RPMI8226 (cell line): ENCODE measurements around the gene TRIM8.

Experiments
- DNase-seq: peaks from one replicate; pipeline ENCODE4 v3.0.0-alpha.2; 2015

Gene TRIM8

GRCh38 chr10:102617041-102617440 lies 27.2 kb upstream of the TRIM8 start:
- no peak for DNase-seq

GRCh38 chr10:102617816-102618215 lies 26.5 kb upstream of the TRIM8 start:
- DNase-seq: no peak

GRCh38 chr10:102619281-102619981 lies 24.8 kb upstream of the TRIM8 start:
- no peak for DNase-seq

GRCh38 chr10:102620138-102620590 lies 24.1 kb upstream of the TRIM8 start:
- DNase-seq: no peak

DNA sequence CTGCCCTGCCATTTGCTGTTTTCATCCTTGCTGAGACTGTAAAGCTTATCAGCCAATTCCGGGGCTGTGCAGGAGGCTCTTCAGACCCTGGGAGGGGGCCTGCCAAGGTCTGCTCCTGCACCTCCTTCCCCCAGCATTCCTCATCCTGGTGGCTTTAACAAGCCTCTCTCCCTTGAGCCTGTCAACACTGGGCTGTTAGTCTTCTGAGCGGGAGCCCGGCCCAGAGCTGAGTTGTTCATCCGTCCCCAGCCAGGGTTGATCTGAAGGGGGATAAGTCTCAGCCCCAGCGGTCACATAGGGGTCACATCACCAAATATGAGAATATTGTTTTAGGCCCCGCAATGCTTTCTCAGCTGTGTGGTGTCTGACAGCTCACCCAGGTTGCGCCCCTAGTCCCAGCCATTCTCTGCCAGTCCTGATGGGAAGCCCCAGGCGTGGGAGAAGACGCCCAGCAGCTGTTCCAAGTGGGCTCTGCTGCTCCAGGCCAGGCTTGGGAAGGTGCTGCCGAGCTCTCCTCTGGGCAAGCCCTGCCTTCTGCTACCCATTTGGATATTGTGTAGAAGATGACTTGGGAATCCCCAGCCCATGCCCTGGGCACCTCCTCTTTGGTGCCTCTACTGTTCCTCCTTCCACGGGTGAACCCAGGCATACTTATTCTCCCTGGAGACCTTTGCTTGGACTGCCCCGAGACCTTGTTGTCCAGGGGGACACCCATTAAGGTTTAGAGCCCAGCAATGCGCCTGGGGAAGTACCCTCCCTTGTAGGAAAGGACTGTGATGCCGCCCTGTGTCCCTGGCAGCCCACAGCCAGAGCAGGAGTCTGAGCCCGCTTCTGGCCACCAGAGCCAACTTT lies 23.5 kb upstream of the TRIM8 start:
- DNase-seq: no peak

GRCh38 chr10:102621443-102622325 lies 22.6 kb upstream of the TRIM8 start:
- DNase-seq: no peak

GRCh38 chr10:102624094-102624493 lies 20.2 kb upstream of the TRIM8 start:
- no peak for DNase-seq

GRCh38 chr10:102624751-102625645 lies 19.3 kb upstream of the TRIM8 start:
- no peak for DNase-seq

DNA sequence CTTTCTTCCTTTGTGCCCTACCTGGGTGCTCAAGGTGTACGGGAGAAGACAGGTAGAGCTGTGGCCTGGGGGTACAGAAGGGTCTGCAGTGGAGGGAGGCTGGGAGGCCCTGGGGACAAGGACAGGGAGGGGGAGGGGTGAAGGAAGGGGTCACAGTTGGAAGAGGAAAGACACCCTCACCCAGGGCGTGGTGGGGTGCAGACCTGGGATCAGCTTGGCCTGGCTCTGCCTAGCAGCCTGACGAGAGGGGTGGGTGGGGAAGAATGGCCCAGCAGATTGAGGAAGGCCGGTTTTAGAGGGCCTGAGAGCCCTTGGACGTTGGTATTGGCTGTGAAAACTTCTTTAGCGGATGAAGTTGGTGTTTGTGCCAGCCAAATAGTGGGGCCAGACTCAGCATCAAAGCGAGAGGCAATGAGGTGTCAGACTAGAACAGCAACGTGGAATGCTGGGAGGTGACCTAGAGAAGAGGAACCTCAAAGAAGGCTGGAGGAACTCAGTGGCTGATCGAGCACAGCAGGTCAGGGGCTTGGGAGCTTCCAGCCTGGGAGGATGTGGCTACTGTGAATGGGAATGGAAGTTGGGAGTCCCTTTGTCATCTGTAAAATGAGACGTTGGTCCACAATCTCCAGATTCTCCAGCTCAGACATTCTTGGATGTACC lies 18.1 kb upstream of the TRIM8 start:
- no peak for DNase-seq

- DNase-seq: no peak
These were observed 17.0 kb upstream of the TRIM8 start for GRCh38 chr10:102627291-102627735.

- no peak for DNase-seq
These were observed 16.5 kb upstream of the TRIM8 start for GRCh38 chr10:102627736-102628293.

DNA sequence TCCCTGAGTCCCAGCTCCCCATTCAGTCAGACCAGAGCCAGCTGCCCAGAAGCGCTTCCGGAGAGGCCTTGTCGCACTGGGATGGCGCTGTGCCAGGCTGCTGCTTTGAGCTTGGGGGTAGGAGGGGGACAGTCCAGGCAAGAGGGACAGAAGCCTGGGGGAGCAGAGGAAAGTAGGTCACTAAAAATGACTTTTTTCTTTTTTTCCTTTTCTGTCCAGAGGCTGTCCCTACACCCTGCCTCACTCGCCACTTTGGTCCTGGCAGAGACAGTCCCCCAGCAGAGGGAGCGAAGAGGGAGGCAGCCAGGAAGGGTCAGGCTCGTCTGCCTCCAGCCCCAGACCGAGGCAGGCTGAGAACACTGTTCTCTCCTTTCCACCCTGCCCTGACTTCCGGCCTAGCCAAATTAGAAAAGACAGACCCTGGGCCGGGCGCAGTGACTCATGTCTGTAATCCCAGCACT lies 15.8 kb upstream of the TRIM8 start:
- DNase-seq: no peak

DNA sequence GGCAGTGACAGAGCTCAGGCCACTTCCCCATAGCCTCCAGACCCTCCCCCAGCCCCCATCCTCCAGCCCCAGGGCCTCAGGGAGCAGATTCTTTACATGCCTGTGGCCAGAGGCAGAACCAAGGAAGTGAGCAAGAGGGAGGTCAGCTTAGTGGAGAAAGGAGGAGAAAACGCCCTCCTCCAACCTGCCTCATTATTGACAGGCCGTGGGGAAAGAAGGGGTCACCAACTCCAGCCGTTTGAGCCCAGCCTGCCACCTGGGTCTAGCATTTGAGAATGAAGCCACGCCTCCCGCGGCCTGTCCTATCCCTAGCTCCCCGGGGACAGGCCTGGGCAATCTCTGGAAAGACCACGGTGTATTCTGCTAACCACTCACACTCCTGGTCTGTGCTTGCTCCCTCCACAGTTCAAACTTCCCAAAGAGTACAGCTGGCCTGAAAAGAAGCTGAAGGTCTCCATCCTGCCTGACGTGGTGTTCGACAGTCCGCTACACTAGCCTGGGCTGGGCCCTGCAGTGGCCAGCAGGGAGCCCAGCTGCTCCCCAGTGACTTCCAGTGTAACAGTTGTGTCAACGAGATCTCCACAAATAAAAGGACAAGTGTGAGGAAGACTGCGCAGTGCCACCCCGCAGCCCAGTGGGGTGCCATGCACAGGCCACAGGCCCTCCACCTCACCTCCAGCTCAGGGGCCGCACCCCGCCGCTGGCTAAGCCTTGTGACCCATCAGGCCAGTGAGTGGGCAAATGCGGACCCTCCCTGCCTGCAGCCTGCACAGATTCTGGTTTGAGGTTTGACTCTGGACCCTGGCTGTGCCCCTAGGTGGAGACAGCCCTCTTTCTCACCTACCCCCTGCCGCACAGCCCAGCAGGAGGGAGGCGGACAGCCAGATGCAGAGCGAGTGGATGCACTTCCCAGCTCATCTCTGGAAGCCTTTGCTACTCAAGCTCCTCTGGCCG lies 14.3 kb upstream of the TRIM8 start:
- no peak for DNase-seq

DNA sequence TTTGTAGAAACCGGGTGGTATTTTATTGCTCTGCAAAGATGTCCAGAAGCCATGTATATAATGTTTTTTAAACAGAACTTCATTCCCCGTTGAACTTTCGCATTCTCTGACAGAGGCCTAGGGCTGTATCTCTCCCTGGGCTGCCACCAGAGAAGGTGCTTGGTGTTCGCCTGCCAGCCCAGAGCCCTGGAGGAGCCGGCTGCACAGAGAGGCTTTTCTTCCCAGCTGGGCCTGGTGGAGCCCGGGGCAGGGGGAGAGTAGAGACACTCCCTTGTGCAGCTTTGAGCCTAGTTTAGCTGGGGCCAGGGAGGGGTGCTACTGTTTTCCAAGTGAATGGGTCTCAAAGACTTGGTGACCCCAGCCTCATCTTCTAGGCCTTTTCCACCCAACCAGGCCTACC lies 13.6 kb upstream of the TRIM8 start:
- no peak for DNase-seq

GRCh38 chr10:102631525-102632393 lies 12.5 kb upstream of the TRIM8 start:
- DNase-seq: no peak

DNA sequence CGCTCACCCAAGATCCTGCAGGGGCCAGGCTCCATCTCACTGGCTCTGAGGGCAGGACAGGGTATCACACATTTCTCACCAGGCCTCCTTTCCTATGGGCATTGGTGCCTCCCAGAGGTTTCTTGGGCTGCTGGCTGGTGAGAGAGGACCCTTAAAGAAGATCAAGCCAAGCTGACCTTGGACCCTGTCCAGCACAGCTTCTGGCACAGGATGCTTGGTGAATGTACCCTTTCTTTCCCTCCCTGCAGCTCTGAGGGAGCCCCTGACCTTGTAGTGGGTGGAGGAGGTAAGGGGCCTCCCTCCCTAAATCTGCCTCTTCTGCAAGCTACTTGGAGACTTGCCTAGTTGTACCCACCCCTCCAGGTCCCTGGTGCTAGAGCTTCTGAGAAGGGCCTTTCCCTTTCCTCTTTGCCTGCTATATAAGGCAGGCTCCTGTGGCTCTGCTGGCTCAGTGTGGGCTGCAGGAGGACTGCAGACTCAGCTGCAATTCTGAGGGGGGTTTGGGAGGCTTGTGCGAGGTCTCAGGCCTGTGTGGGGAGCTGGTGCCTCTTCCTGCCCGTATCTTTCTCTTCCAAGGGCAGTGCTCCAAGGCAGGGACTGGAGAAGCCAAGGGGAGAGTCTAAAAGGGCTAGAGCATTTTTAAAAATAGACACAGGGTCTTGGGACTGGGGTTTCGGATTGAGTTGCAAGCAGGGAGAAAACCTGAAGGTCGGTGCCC lies 11.7 kb upstream of the TRIM8 start:
- no peak for DNase-seq

DNA sequence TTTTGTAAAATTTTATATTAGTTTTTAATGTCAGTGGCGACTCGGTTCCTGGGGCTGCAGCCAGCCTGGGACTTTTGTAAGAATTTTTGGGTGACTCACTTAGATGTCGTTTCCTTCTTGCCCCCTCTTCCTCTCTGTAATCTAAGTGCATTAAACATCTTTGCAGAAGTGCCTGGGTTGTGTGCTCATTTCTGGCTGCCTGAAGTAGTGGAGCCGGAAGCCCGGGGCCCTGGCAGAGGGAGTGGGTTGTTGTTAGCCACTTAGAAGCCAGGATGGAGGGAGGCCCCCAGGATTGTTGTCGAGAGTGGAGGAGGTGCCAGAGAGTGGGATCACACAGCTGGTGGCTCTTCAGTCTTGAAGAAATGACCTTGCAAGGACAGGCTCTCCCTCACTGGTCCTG lies 11.0 kb upstream of the TRIM8 start:
- DNase-seq: no peak

GRCh38 chr10:102633848-102634247 lies 10.4 kb upstream of the TRIM8 start:
- DNase-seq: no peak
